PC-9 (cell line): ENCODE measurements around the gene MKRN2OS. TPM values are rescaled to one million over a fixed set of nuclear protein-coding genes. Genes with fewer than 3 reads are reported as not detected.

Experiments
- BruUV-seq: library from RNA; stranded (reverse); fragments of 400-500 nt; replicated peaks from 2 replicates; lab custom pipeline; 2021; lab: Mats Ljungman, UMichigan
- CTCF ChIA-PET: fragments of 300-600 bp; sonication (Branson Sonifier 250); formaldehyde crosslinking; loops from one replicate; lab custom pipeline; 2022; ENCODE audit warnings: antibody characterized with exemption; lab: Charles Lee
- POLR2A ChIA-PET: fragments of 300-600 bp; sonication (Branson Sonifier 250); formaldehyde crosslinking; loops from one replicate; lab custom pipeline; 2022; ENCODE audit warnings: antibody characterized with exemption; ENCODE audit not compliant: unreplicated experiment; lab: Charles Lee
- DNase-seq, 2 experiments: peaks; one replicate each; pipeline versions ENCODE4 v3.0.0 to v3.0.0-alpha.2; 2015 to 2022; ENCODE audit warnings: mixed read lengths in 1 of 2
- H2AFZ ChIP-seq: fragments of 200-600 bp; sonication (generic); 2 replicates; pipeline ENCODE4 v1.8.1; 2017; ENCODE audit warnings: antibody characterized with exemption
- H3F3A ChIP-seq: fragments of 200-600 bp; sonication (generic); 2 replicates; pipeline ENCODE4 v1.8.1; 2017; ENCODE audit warnings: antibody characterized with exemption, mild to moderate bottlenecking, low read depth; ENCODE audit not compliant: insufficient read depth
- H3K27ac ChIP-seq: fragments of 200-600 bp; sonication (generic); 2 replicates; pipeline ENCODE4 v1.6.1; 2016; ENCODE audit warnings: mixed run types
- H3K27me3 ChIP-seq: fragments of 200-600 bp; sonication (generic); 2 replicates; pipeline ENCODE4 v1.6.1; 2016; ENCODE audit warnings: low read depth, mixed run types; ENCODE audit not compliant: insufficient read depth
- H3K36me3 ChIP-seq: fragments of 200-600 bp; sonication (generic); 2 replicates; pipeline ENCODE4 v1.6.1; 2016; ENCODE audit warnings: low read depth, mixed run types
- H3K4me1 ChIP-seq: fragments of 200-600 bp; sonication (generic); replicated peaks from 2 replicates; pipeline ENCODE4 v1.6.1; 2016; ENCODE audit warnings: mixed run types; ENCODE audit not compliant: insufficient read depth
- H3K4me2 ChIP-seq: fragments of 200-600 bp; sonication (generic); 2 replicates; pipeline ENCODE4 v1.6.1; 2017; ENCODE audit warnings: mixed run types
- H3K4me3 ChIP-seq: fragments of 200-600 bp; sonication (generic); 2 replicates; pipeline ENCODE4 v1.6.1; 2016; ENCODE audit warnings: mixed run types
- H3K79me2 ChIP-seq: fragments of 200-600 bp; sonication (generic); 2 replicates; pipeline ENCODE4 v1.6.1; 2017; ENCODE audit warnings: low read depth, mixed run types
- H3K9me2 ChIP-seq: fragments of 200-600 bp; sonication (generic); 2 replicates; pipeline ENCODE4 v1.8.1; 2017; ENCODE audit warnings: mild to moderate bottlenecking; ENCODE audit not compliant: insufficient read depth
- H3K9me3 ChIP-seq: fragments of 200-600 bp; sonication (generic); 2 replicates; pipeline ENCODE4 v1.8.1; 2016; ENCODE audit warnings: low read depth; ENCODE audit not compliant: insufficient read depth
- H4K20me1 ChIP-seq: fragments of 200-600 bp; sonication (generic); 2 replicates; pipeline ENCODE4 v1.8.1; 2017; ENCODE audit not compliant: insufficient read depth
- EZH2 ChIP-seq: fragments of 200-600 bp; sonication (generic); IDR thresholded peaks from 2 replicates; pipeline ENCODE4 v1.8.0; 2017; ENCODE audit warnings: antibody characterized with exemption, low read depth
- intact Hi-C: fragments of 100-400 bp; cut with micrococcal nuclease; formaldehyde crosslinking; loops from one replicate; pipeline ENCODE4 v1.10.0; 2022; ENCODE audit not compliant: unreplicated experiment
- total RNA-seq: library from RNA; stranded (reverse); gene quantifications from 2 replicates; pipeline ENCODE4 v1.2.3, GENCODE V29; 2021
- TF ChIP-seq, protein P1 (sequence below): fragments of 200-600 bp; sonication (generic); conservative IDR thresholded peaks from 2 replicates; pipeline ENCODE4 v1.6.1; 2017; ENCODE audit warnings: mixed run types, antibody characterized with exemption, mild to moderate bottlenecking, moderate library complexity

MKRN2OS gene
- total RNA-seq, 1 experiment from 2014 or later, result 6.2 TPM

DNA sequence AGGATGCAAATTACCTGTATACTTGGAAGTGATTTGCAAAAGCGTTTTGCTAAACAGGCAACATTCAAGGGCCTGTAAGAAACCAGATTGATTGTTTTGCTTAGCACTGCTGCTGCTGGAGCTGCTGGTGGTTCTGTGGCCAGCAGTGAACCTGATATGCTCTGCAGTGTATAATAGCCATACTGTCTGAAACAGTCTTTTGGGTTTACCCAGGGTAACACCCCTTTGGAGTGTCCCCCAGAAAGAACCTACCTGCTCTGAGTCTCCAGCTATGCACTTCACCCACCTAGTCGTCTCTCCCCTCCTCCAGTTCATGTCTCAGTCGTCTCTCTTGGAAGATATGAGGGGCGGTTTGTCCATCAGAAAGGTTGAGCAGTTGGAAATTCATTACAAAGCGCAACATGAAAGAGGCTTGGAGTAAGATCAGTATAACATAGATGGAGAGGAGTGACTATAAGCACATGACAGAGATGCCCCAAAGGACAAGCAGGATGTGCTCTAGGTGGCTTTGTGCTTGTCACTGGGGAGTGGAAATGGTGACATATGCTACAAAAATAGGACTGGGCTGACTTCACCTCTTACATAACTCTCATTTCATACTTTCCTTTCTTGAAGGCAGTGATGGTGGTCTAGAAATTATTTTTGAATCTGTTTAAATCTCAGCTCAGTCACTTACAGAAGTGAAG, 15.3 kb upstream of the MKRN2OS start:
- H3K79me2 ChIP-seq, result peaks cover 86% of the 10 kb centered on the region
- H3K9me3 ChIP-seq, result no peaks in the 10 kb centered on the region
- no peak overlapping the region for H3K4me2 ChIP-seq
- intact Hi-C loops, result no loop called here
- H3F3A ChIP-seq, result peaks cover 12% of the 10 kb centered on the region
- peaks cover 20% of the 10 kb centered on the region for H3K4me1 ChIP-seq
- no peak overlapping the region for H3K27ac ChIP-seq
- H2AFZ ChIP-seq, result no peak overlapping the region
- CTCF ChIA-PET, result interaction anchor here (0.7 kb wide), 1 partner anchor 238 kb away, joined by 11 read pairs; no protein-coding TSS in a partner anchor
- no peaks in the 10 kb centered on the region for H3K36me3 ChIP-seq
- no TSS peak for BruUV-seq
- POLR2A ChIA-PET, result no interaction called here
- H3K27me3 ChIP-seq, result no peaks in the 10 kb centered on the region
- DNase-seq, result no peak
- peaks cover 59% of the 10 kb centered on the region for H4K20me1 ChIP-seq
- TF ChIP-seq, protein P1, sequence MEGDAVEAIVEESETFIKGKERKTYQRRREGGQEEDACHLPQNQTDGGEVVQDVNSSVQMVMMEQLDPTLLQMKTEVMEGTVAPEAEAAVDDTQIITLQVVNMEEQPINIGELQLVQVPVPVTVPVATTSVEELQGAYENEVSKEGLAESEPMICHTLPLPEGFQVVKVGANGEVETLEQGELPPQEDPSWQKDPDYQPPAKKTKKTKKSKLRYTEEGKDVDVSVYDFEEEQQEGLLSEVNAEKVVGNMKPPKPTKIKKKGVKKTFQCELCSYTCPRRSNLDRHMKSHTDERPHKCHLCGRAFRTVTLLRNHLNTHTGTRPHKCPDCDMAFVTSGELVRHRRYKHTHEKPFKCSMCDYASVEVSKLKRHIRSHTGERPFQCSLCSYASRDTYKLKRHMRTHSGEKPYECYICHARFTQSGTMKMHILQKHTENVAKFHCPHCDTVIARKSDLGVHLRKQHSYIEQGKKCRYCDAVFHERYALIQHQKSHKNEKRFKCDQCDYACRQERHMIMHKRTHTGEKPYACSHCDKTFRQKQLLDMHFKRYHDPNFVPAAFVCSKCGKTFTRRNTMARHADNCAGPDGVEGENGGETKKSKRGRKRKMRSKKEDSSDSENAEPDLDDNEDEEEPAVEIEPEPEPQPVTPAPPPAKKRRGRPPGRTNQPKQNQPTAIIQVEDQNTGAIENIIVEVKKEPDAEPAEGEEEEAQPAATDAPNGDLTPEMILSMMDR, result no peak
- TF ChIP-seq EZH2, result no peak
- H3K9me2 ChIP-seq, result 0 out of 2 replicates have a peak, but pooled peaks cover under 1% of the 10 kb centered on the region
- H3K4me3 ChIP-seq, result no peak overlapping the region

DNA sequence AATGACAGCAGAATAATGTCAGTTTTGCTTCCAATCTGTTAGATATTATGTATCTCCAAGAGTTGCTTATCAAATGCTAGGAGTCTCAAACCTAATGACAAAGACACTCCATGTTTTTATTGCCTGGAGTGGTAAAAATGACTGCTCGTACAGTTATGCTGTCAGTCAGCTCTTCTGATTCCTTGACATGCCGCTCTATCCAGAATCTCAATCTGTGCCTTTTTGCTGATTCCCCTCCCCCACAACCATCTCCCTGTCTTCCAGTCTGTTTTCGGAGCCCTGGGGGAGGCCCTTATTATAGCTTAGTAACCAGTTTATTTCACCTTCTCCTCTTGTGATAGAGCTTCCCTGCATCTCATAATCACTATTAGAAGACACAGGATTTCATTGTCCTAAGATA, 14.2 kb upstream of the MKRN2OS start:
- no TSS peak for BruUV-seq
- TF ChIP-seq EZH2, result no peak
- no peak overlapping the region for H2AFZ ChIP-seq
- peaks cover 21% of the 10 kb centered on the region for H3K4me1 ChIP-seq
- no peak overlapping the region; the same call in 1 of the 2 replicates for H3K4me3 ChIP-seq
- peaks cover 75% of the 10 kb centered on the region for H3K79me2 ChIP-seq
- peak overlapping the region; percentile 83 for H3K4me2 ChIP-seq
- no peaks in the 10 kb centered on the region for H3K36me3 ChIP-seq
- ChIA-PET POLR2A (no interaction called here), CTCF (interaction anchor here (0.6 to 0.7 kb wide), 2 partner anchors 237 to 336 kb away, joined by 6 to 11 read pairs; no protein-coding TSS in a partner anchor)
- no peak for DNase-seq
- no peaks in the 10 kb centered on the region for H3K9me3 ChIP-seq
- H3K27me3 ChIP-seq, result no peaks in the 10 kb centered on the region
- no peak overlapping the region for H3K27ac ChIP-seq
- H3K9me2 ChIP-seq, result 0 out of 2 replicates have a peak, but pooled peaks cover 5% of the 10 kb centered on the region
- intact Hi-C loops, result loop anchor here (5.0 kb wide), 1 partner anchor 77 kb away; the partner anchor contains the start of gene TSEN2
- H3F3A ChIP-seq, result peaks cover 13% of the 10 kb centered on the region
- peaks cover 51% of the 10 kb centered on the region for H4K20me1 ChIP-seq

GRCh38 chr3:12558706-12559105, 13.4 kb upstream of the MKRN2OS start:
- ChIA-PET CTCF (interaction anchor here (0.5 kb wide), 1 partner anchor 95 kb away, joined by 8 read pairs; no protein-coding TSS in a partner anchor), POLR2A (interaction anchor here (0.6 to 0.7 kb wide), 2 partner anchors 8 to 13 kb away, joined by 6 to 10 read pairs; no protein-coding TSS in a partner anchor)
- 0 out of 2 replicates have a peak, but pooled peaks cover 5% of the 10 kb centered on the region for H3K9me2 ChIP-seq
- H3K4me1 ChIP-seq, result peaks cover 21% of the 10 kb centered on the region
- peaks cover 13% of the 10 kb centered on the region for H3F3A ChIP-seq
- no TSS peak for BruUV-seq
- H3K27me3 ChIP-seq, result no peaks in the 10 kb centered on the region
- H3K4me3 ChIP-seq, result peak overlapping the region; percentile 74
- peak overlapping the region; percentile 83 for H3K4me2 ChIP-seq
- DNase-seq, result no peak
- H4K20me1 ChIP-seq, result peaks cover 48% of the 10 kb centered on the region
- TF ChIP-seq, protein P1, result no peak
- TF ChIP-seq EZH2, result no peak
- H2AFZ ChIP-seq, result no peak overlapping the region
- H3K79me2 ChIP-seq, result peaks cover 67% of the 10 kb centered on the region
- H3K36me3 ChIP-seq, result no peaks in the 10 kb centered on the region
- H3K9me3 ChIP-seq, result no peaks in the 10 kb centered on the region
- intact Hi-C loops, result loop anchor here (5.0 kb wide), 1 partner anchor 76 kb away; the partner anchor contains the start of gene TSEN2
- peak overlapping the region; percentile 80; the same call in 1 of the 2 replicates for H3K27ac ChIP-seq
